ENCODE measurements around the gene SLC46A2.

- TF ChIP-seq CTCF (IDR thresholded peaks at IDR 0.05) (no peak), EP300 (IDR thresholded peaks at IDR 0.05) (no peak), POLR2A (IDR thresholded peaks at IDR 0.05) (no peak)
Observed at GRCh38 chr9:112886351-112886750, 4.3 kb downstream of the SLC46A2 start.
